Measurements from ENCODE around the gene C6.

C6 gene

DNA sequence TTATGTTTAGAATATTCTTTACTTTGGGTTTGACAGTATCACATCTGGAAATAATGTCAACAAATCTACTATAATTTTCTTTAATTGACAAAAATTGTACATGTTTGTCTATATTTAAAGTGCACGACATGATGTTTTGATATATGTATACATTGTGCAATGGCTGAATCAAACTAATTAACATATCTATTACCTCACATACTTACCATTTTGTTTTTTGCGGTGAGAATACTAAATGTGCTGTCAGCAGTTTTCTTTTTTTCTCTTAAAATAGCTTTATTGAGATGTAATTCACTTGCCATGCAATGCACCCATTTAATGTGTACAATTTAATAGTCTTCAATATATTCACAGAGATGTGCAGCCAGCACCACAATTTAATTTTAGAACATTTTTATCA, 10.6 kb upstream of the C6 start:
- H3K4me3 ChIP-seq (IDR thresholded peaks at IDR 0.05; ENCODE audit: insufficient read depth, low read depth, low read length), result no peak overlapping the region
- H2AFZ ChIP-seq (ENCODE audit: low read depth), result no peak overlapping the region
- H3K4me1 ChIP-seq (ENCODE audit: low read depth, poor library complexity, severe bottlenecking), result no peaks in the 10 kb centered on the region
- no peaks in the 10 kb centered on the region for H4K20me1 ChIP-seq (ENCODE audit: insufficient read depth)
- no peaks in the 10 kb centered on the region for H3K27me3 ChIP-seq (ENCODE audit: insufficient read depth, low read depth)
- no peak overlapping the region for H3K27ac ChIP-seq
- no peaks in the 10 kb centered on the region for H3K36me3 ChIP-seq (ENCODE audit: insufficient read depth)
- H3K79me2 ChIP-seq (ENCODE audit: insufficient read depth, low read depth), result no peaks in the 10 kb centered on the region
- no peak overlapping the region for H3K9ac ChIP-seq
- TF ChIP-seq, protein P1, sequence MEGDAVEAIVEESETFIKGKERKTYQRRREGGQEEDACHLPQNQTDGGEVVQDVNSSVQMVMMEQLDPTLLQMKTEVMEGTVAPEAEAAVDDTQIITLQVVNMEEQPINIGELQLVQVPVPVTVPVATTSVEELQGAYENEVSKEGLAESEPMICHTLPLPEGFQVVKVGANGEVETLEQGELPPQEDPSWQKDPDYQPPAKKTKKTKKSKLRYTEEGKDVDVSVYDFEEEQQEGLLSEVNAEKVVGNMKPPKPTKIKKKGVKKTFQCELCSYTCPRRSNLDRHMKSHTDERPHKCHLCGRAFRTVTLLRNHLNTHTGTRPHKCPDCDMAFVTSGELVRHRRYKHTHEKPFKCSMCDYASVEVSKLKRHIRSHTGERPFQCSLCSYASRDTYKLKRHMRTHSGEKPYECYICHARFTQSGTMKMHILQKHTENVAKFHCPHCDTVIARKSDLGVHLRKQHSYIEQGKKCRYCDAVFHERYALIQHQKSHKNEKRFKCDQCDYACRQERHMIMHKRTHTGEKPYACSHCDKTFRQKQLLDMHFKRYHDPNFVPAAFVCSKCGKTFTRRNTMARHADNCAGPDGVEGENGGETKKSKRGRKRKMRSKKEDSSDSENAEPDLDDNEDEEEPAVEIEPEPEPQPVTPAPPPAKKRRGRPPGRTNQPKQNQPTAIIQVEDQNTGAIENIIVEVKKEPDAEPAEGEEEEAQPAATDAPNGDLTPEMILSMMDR (conservative IDR thresholded peaks at IDR 0.05; ENCODE audit: low read depth, low read length), result no peak
- no peak overlapping the region for H3K4me2 ChIP-seq

DNA sequence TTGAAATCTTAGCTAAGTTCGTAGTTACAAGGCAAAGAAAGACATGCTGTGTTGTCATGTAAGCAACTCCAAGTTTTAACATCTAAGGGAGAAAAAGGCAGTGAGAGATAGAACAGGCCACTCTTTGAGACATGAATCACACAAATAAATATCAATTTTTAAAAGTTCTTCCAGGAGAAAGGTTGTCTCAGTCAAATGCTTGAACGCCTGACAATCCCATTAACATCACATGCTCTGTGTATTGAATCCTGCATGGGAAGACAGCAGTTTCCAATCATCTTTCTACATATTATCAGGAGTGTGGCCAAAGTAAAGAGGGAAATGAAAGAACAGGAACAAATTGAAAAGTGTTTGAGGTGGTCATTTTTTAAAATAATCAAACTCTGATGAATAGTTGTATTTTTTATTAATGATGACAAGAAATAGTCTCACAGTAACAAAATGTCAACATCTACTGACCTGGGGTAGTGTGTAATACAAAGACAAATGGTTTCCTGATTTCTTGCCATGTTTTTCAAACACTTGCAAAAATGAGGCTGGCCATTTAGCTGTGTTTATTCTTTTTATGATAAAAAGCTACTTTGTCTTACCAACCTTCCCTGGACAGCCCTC, 6.4 kb upstream of the C6 start:
- no peaks in the 10 kb centered on the region for H3K79me2 ChIP-seq (ENCODE audit: insufficient read depth, low read depth)
- no peak overlapping the region for H3K9ac ChIP-seq
- no peak overlapping the region for H2AFZ ChIP-seq (ENCODE audit: low read depth)
- no peak overlapping the region for H3K4me3 ChIP-seq (IDR thresholded peaks at IDR 0.05; ENCODE audit: insufficient read depth, low read depth, low read length)
- TF ChIP-seq, protein P1 (conservative IDR thresholded peaks at IDR 0.05; ENCODE audit: low read depth, low read length), result no peak
- no peaks in the 10 kb centered on the region for H3K27me3 ChIP-seq (ENCODE audit: insufficient read depth, low read depth)
- no peak overlapping the region for H3K27ac ChIP-seq
- no peaks in the 10 kb centered on the region for H4K20me1 ChIP-seq (ENCODE audit: insufficient read depth)
- H3K4me1 ChIP-seq (ENCODE audit: low read depth, poor library complexity, severe bottlenecking), result no peaks in the 10 kb centered on the region
- H3K4me2 ChIP-seq, result no peak overlapping the region
- H3K36me3 ChIP-seq (ENCODE audit: insufficient read depth), result no peaks in the 10 kb centered on the region

DNA sequence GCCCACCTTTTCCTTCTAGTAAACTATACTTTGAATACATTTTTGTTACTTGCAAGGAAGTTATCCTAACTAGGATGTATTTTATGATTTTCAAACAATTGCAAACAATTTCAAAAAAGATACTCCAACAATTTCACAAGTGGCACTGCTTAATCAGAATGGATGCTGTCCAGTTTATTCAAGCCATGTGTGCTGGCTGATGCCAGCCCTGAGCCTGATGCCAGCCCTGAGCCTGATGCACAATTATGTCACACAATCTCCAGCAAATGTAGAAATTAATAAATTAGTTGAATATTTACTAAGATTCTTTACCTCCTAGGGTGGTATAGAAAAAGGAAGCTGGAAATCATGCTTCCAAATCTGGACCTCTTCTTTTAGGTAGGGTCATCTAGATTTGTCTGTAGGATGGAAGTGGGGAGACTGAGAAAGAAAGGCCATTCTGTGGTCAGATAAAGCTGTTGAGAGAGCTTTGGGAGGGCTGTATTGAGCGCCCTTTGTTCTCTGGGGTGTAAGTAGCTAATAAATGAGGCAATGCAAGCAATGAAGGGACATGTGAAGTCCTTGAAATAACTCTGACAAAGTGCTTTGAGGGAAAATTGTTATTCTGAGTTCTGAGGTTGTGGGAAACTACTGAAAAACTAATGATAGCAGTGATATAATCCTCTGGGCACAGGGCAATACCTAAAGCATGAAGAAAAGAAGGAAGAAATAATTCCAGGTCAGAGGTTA, 5.8 kb upstream of the C6 start:
- TF ChIP-seq, protein P1 (conservative IDR thresholded peaks at IDR 0.05; ENCODE audit: low read depth, low read length), result no peak
- H3K36me3 ChIP-seq (ENCODE audit: insufficient read depth), result no peaks in the 10 kb centered on the region
- H3K9ac ChIP-seq, result no peak overlapping the region
- H4K20me1 ChIP-seq (ENCODE audit: insufficient read depth), result no peaks in the 10 kb centered on the region
- no peak overlapping the region for H3K27ac ChIP-seq
- no peak overlapping the region for H2AFZ ChIP-seq (ENCODE audit: low read depth)
- H3K27me3 ChIP-seq (ENCODE audit: insufficient read depth, low read depth), result no peaks in the 10 kb centered on the region
- no peak overlapping the region for H3K4me3 ChIP-seq (IDR thresholded peaks at IDR 0.05; ENCODE audit: insufficient read depth, low read depth, low read length)
- H3K79me2 ChIP-seq (ENCODE audit: insufficient read depth, low read depth), result no peaks in the 10 kb centered on the region
- no peak overlapping the region for H3K4me2 ChIP-seq
- H3K4me1 ChIP-seq (ENCODE audit: low read depth, poor library complexity, severe bottlenecking), result no peaks in the 10 kb centered on the region

DNA sequence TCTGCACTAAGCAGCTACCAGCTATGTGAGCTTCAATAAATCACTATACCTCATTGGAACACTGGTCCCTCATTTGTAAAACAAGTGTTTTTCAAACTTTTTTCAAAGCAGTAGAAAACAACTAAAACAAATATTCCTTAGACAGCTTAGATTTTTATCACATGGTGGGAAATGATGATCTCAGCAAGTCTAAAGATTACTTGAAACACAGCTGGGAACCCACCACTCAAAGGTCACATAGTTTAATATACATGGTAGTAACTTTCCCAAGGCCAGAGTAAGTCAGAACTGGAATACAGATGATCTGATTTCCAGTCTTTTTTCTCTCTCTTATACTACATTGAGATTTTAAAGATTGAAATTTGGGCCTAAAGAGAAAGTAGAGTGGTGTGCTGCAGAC, 850 bp upstream of the C6 start:
- TF ChIP-seq, protein P1 (conservative IDR thresholded peaks at IDR 0.05; ENCODE audit: low read depth, low read length), result no peak
- Histone ChIP-seq H2AFZ (ENCODE audit: low read depth) (no peak overlapping the region), H3K9ac (no peak overlapping the region), H3K27ac (no peak overlapping the region), H3K27me3 (ENCODE audit: insufficient read depth, low read depth) (no peaks in the 10 kb centered on the region), H3K4me1 (ENCODE audit: low read depth, poor library complexity, severe bottlenecking) (no peaks in the 10 kb centered on the region), H3K79me2 (ENCODE audit: insufficient read depth, low read depth) (no peaks in the 10 kb centered on the region), H3K4me3 (IDR thresholded peaks at IDR 0.05; ENCODE audit: insufficient read depth, low read depth, low read length) (no peak overlapping the region), H3K4me2 (no peak overlapping the region), H4K20me1 (ENCODE audit: insufficient read depth) (no peaks in the 10 kb centered on the region), H3K36me3 (ENCODE audit: insufficient read depth) (no peaks in the 10 kb centered on the region)
